ENCODE measurements around the gene ITGAD. TPM values are rescaled to one million over a fixed set of nuclear protein-coding genes. Genes with fewer than 3 reads are reported as not detected.

ITGAD gene
- total RNA-seq, 1 donor from 2014 or later = not detected

- no peaks in the 10 kb centered on the region for H3K4me1 Mint-ChIP-seq
Measured at GRCh38 chr16:31428279-31428597, 35.1 kb downstream of the ITGAD start, which contains the start of gene COX6A2. COX6A2 (minus strand) TSS chr16:31428360; CDS start chr16:31428325, 35 bp downstream.

GRCh38 chr16:31428638-31429247 is 35.6 kb downstream of the ITGAD start:
- TF ChIP-seq CTCF (IDR thresholded peaks at IDR 0.05; ENCODE audit: unreplicated experiment) = no peak
- no peak overlapping the region for H3K27ac Mint-ChIP-seq
- H3K4me1 Mint-ChIP-seq = no peaks in the 10 kb centered on the region
- no peak for DNase-seq (ENCODE audit: low spot score in 2 of 2, unreplicated experiment in 2 of 2)
- no peaks in the 10 kb centered on the region for H3K9me3 Mint-ChIP-seq
- peaks cover 33% of the 10 kb centered on the region for H3K27me3 Mint-ChIP-seq (ENCODE audit: low read depth)
- H3K4me3 Mint-ChIP-seq = no peak overlapping the region
- no peaks in the 10 kb centered on the region for H3K36me3 Mint-ChIP-seq

More at GRCh38 chr16:31428279-31428597, 35.1 kb downstream of the ITGAD start, which contains the start of gene COX6A2:
- no peak for DNase-seq (ENCODE audit: low spot score in 2 of 2, unreplicated experiment in 2 of 2)
- Mint-ChIP-seq H3K36me3 (no peaks in the 10 kb centered on the region), H3K9me3 (no peaks in the 10 kb centered on the region), H3K27ac (no peak within 1 kb of the TSS), H3K4me3 (no peak within 1 kb of the TSS), H3K27me3 (ENCODE audit: low read depth) (peaks cover 38% of the 10 kb centered on the region)
- no peak for TF ChIP-seq CTCF (IDR thresholded peaks at IDR 0.05; ENCODE audit: unreplicated experiment)

GRCh38 chr16:31429314-31429713 is 36.2 kb downstream of the ITGAD start:
- Mint-ChIP-seq H3K27me3 (ENCODE audit: low read depth) (peaks cover 27% of the 10 kb centered on the region), H3K4me1 (no peaks in the 10 kb centered on the region), H3K9me3 (no peaks in the 10 kb centered on the region), H3K27ac (no peak overlapping the region), H3K4me3 (no peak overlapping the region), H3K36me3 (no peaks in the 10 kb centered on the region)
- DNase-seq (ENCODE audit: low spot score in 2 of 2, unreplicated experiment in 2 of 2) = no peak
- no peak for TF ChIP-seq CTCF (IDR thresholded peaks at IDR 0.05; ENCODE audit: unreplicated experiment)

- H3K27ac Mint-ChIP-seq = no peak overlapping the region
- TF ChIP-seq CTCF (IDR thresholded peaks at IDR 0.05; ENCODE audit: unreplicated experiment) = no peak
- H3K4me3 Mint-ChIP-seq = no peak overlapping the region
- H3K4me1 Mint-ChIP-seq = no peaks in the 10 kb centered on the region
- no peaks in the 10 kb centered on the region for H3K9me3 Mint-ChIP-seq
- DNase-seq (ENCODE audit: low spot score in 2 of 2, unreplicated experiment in 2 of 2) = no peak
- H3K27me3 Mint-ChIP-seq (ENCODE audit: low read depth) = peaks cover 24% of the 10 kb centered on the region
- H3K36me3 Mint-ChIP-seq = no peaks in the 10 kb centered on the region
Measured at GRCh38 chr16:31429796-31430195, 36.7 kb downstream of the ITGAD start.

- H3K27me3 Mint-ChIP-seq (ENCODE audit: low read depth) = peaks cover 17% of the 10 kb centered on the region
Measured at GRCh38 chr16:31430380-31431052, 37.4 kb downstream of the ITGAD start.

More at GRCh38 chr16:31430380-31431052, 37.4 kb downstream of the ITGAD start:
- Mint-ChIP-seq H3K27ac (no peak overlapping the region), H3K4me1 (no peaks in the 10 kb centered on the region), H3K4me3 (no peak overlapping the region), H3K36me3 (no peaks in the 10 kb centered on the region), H3K9me3 (no peaks in the 10 kb centered on the region)
- no peak for TF ChIP-seq CTCF (IDR thresholded peaks at IDR 0.05; ENCODE audit: unreplicated experiment)
- DNase-seq (ENCODE audit: low spot score in 2 of 2, unreplicated experiment in 2 of 2) = no peak

Data from mesothelial cell of epicardium (in vitro differentiated cells).